ENCODE results near the gene FASTKD2. TPM values are rescaled to one million over a fixed set of nuclear protein-coding genes. Genes with fewer than 3 reads are reported as not detected.

The FASTKD2 gene
- total RNA-seq, 2 donors from 2014 or later, result 21.9 to 32.6 TPM

- Histone ChIP-seq H3K4me3 (no peak overlapping the region), H3K27me3 (replicated peaks; ENCODE audit: insufficient read depth) (no peaks in the 10 kb centered on the region), H3K4me1 (ENCODE audit: control insufficient read depth in 1 of 2, low read depth in 2 of 2) (peaks cover 0 to 8% of the 10 kb centered on the region in 2 donors), H3K27ac (no peak overlapping the region), H3K36me3 (no peaks in the 10 kb centered on the region), H3K9me3 (no peaks in the 10 kb centered on the region)
- DNase-seq (ENCODE audit: low spot score), result no peak
- ATAC-seq (ENCODE audit: insufficient number of reproducible peaks, low FRiP score, low read depth), result no peak
- TF ChIP-seq CTCF (IDR thresholded peaks at IDR 0.05), result no peak
Observed at GRCh38 chr2:206823178-206823577, 57.8 kb downstream of the FASTKD2 start.

GRCh38 chr2:206824087-206824618 is 58.7 kb downstream of the FASTKD2 start:
- Histone ChIP-seq H3K4me3 (no peak overlapping the region), H3K27me3 (replicated peaks; ENCODE audit: insufficient read depth) (no peaks in the 10 kb centered on the region), H3K36me3 (no peaks in the 10 kb centered on the region), H3K9me3 (no peaks in the 10 kb centered on the region), H3K4me1 (ENCODE audit: control insufficient read depth in 1 of 2, low read depth in 2 of 2) (peaks cover 0 to 8% of the 10 kb centered on the region in 2 donors), H3K27ac (no peak overlapping the region)
- DNase-seq (ENCODE audit: low spot score) (no peak), ATAC-seq (ENCODE audit: insufficient number of reproducible peaks, low FRiP score, low read depth) (no peak)
- no peak for TF ChIP-seq CTCF (IDR thresholded peaks at IDR 0.05)

- no peaks in the 10 kb centered on the region for H3K9me3 ChIP-seq
- DNase-seq (ENCODE audit: low spot score) (no peak), ATAC-seq (ENCODE audit: insufficient number of reproducible peaks, low FRiP score, low read depth) (no peak)
- no peak overlapping the region for H3K4me3 ChIP-seq
- no peak for TF ChIP-seq CTCF (IDR thresholded peaks at IDR 0.05)
- no peaks in the 10 kb centered on the region for H3K27me3 ChIP-seq (replicated peaks; ENCODE audit: insufficient read depth)
- no peak overlapping the region for H3K27ac ChIP-seq
- no peaks in the 10 kb centered on the region for H3K36me3 ChIP-seq
- peaks cover 0 to 8% of the 10 kb centered on the region in 2 donors for H3K4me1 ChIP-seq (ENCODE audit: control insufficient read depth in 1 of 2, low read depth in 2 of 2)
Observed at GRCh38 chr2:206824993-206825392, 59.6 kb downstream of the FASTKD2 start.

GRCh38 chr2:206831442-206831995 is 66.1 kb downstream of the FASTKD2 start:
- Histone ChIP-seq H3K4me3 (no peak overlapping the region), H3K27ac (no peak overlapping the region), H3K4me1 (ENCODE audit: control insufficient read depth in 1 of 2, low read depth in 2 of 2) (peaks cover 0 to 8% of the 10 kb centered on the region in 2 donors), H3K36me3 (no peaks in the 10 kb centered on the region), H3K9me3 (no peaks in the 10 kb centered on the region), H3K27me3 (replicated peaks; ENCODE audit: insufficient read depth) (no peaks in the 10 kb centered on the region)
- TF ChIP-seq CTCF (IDR thresholded peaks at IDR 0.05), result no peak
- DNase-seq (ENCODE audit: low spot score) (no peak), ATAC-seq (ENCODE audit: insufficient number of reproducible peaks, low FRiP score, low read depth) (no peak)

GRCh38 chr2:206832873-206833272 is 67.5 kb downstream of the FASTKD2 start:
- Histone ChIP-seq H3K36me3 (no peaks in the 10 kb centered on the region), H3K4me3 (no peak overlapping the region), H3K27me3 (replicated peaks; ENCODE audit: insufficient read depth) (no peaks in the 10 kb centered on the region), H3K9me3 (no peaks in the 10 kb centered on the region), H3K4me1 (ENCODE audit: control insufficient read depth in 1 of 2, low read depth in 2 of 2) (peaks cover 0 to 19% of the 10 kb centered on the region in 2 donors), H3K27ac (no peak overlapping the region)
- DNase-seq (ENCODE audit: low spot score), result no peak
- TF ChIP-seq CTCF (IDR thresholded peaks at IDR 0.05), result no peak
- ATAC-seq (ENCODE audit: insufficient number of reproducible peaks, low FRiP score, low read depth), result no peak

Data from thoracic aorta (tissue), 2 donors.